HK-2 (cell line): Measurements from ENCODE around the gene HS1BP3.

Experiments used
- DNase-seq: peaks from one replicate; pipeline ENCODE4 v3.0.0-alpha.2; 2018; ENCODE audit not compliant: unreplicated experiment

Gene HS1BP3

GRCh38 chr2:20663196-20664070, 12.5 kb upstream of the HS1BP3 start:
- no peak for DNase-seq

GRCh38 chr2:20662308-20662937, 11.5 kb upstream of the HS1BP3 start:
- DNase-seq = no peak

DNA sequence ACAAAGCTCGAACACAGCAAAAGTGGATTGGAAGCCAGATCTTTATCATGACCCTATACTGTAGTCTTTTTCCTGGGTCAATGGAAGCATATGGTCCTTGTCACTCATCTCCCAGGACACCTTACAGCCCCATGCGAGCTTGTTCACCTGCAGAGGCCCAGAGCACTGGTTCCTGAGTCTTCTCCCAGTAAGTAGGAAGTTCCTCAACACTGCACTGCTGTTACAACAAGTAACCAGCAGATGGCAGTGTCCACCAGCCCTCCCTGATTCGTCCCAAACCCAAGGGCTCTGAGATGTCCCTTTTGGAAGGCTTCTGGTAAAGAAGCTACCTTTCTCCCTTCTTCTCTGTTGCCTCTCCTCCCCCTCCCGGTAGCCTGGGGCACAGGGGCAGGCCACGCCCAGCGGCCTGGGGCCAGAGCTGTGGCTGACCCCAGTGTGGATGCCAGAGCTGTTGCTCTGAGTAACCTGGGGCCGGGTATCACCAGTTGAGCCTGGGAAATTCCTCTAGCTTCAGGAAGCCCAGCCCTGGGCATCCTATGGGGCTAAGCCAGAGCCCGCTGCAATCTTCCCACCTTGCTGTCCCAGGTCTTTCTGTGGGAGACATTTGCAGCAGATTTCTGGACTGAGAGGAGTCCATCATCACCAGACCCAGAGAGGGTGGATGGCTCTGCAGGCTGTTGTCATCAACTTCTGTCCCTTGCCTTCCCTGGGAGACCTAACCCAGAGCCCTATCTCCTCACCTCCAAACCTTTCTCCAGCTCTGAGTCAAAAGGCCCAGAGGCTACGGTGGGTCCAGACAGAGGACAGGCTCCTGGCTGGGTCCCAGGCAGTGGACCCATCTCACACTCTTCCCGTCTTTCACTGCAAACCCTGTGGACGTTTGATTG, 10.8 kb upstream of the HS1BP3 start:
- DNase-seq = peak; percentile 73

DNA sequence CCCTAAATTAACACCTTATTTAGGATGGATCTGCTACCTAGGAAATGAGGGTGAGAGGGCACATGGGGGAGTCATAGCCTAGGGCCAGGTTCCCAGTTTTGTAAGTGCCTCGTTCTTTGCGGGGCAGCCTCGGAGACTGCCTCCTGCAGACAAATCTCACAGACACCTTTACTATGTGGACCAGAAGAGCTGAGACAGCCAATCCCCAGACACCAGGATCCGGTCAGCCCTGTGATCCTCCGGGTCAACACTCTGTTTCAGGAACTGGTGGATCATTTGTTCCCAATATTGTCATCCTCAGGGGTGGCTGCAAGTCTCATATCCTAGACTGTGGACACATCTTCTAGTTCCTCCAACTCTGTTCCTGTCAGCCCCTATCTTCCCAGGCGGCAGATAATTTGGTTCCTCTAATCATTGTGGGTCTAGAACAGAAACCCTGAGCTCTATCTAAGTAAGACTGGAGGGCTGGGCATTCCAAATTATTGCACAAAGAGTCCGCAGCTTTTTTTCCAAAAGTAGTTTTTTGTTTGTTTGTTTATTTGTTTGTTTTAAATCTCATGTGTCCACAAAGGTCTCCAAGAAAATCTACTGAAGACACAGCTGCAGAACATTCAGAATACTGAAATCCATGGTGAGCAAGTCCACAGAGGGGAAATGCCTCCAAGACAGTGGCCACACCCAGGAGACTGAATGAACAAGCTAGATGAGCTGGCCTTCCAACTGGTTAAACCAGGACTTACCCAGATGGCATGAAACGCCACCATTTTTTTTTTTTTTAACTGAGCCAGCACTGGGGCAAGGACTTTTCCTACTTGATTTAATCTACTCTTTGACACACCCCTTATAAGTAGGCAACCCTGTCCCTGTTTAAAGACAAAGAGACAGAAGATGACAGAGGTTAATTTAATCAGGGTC, 9.9 kb upstream of the HS1BP3 start:
- DNase-seq = no peak

- DNase-seq = no peak
Observed at GRCh38 chr2:20657522-20658235, 6.8 kb upstream of the HS1BP3 start.

DNA sequence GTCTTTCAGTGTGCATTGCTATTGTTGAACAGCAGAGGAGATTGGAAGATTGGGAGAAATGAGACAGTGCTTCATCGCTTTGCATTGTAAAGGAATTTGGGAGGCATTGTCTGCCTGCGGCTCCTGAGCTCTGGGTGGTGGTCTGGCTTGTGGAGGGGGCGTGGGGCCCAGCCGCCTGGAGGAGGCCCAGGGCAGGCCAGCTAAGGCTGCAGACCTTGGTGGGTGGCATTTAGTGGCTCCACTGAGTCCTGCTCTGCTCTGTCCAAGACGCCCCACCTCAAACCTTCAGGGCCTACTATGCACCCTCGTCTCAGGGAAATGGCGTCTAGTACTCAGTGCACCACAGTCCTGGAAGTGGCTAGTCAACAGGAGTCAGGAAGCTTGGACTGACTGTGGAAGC, 5.7 kb upstream of the HS1BP3 start:
- no peak for DNase-seq

DNA sequence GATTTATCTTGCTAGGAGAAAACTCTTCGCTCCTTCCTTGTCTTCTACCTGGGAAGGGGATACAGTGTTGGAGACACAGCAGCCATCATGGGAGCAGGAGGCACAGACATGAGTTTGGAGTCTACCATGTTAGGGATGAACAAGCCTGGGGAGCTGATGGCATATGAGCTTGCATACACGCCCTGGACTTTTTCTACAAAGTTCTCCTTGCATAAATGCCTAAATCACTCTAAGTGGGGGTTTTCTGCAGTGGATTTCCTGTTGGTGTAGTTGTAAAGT, 3.6 kb upstream of the HS1BP3 start:
- DNase-seq = no peak

DNA sequence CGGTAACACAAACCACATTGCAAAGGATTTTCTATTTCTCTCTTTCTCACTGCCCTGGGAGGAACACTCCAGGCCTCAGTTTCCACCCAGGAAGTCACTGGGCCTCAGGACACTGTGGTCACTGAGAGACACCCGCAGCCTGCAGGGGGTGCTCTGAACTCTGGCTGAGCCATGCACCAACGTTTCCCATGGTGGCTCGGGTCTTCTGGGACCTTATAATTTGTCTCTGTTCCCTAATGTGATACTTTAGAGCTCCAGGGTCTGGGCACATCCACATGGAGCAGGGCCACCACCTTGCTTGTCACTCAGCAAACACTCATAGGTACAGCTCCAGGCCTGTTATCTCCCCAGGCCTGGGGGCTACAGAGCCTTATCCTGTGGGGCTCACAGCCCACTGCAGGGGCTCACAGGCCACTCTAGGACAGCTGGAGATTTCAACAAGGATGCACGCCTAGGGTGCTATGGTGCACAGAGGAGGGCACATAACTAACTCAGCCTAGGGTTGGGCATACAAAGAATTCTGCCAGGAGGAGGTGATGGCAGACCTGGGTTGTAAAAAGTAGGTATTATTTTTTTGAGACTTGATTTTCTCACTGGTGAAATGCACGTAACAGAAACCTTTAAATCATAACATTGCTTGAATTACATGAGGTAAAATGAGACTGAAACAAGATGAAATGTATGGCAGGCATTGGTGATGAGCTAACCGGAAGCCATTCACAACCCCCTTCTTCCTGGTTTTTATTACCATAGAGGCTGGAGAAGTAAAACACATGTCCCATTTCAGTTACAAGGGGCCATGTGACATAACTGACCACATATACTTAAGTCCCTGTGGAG, 3.0 kb upstream of the HS1BP3 start:
- DNase-seq = no peak

- DNase-seq = no peak
Observed at GRCh38 chr2:20652673-20653575, 2.0 kb upstream of the HS1BP3 start.

DNA sequence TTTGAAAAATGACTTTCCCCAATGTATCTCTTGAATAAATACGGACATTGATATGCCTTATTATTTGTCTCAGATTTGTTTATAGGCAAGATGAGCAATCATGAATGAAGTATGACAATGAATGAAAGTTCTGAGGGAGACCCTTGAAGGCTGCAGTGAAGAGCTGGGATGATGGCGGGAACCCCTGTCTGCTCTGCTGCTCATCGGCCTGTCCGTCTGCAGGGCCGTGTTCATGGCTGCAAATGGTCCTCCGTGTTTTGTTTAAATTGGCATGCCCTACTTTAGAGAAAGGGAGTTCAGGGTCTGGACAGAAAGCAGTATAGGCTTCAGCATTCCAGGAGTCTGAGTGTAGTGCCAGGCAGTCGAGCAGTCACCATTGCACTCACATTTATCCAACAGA, 1.2 kb upstream of the HS1BP3 start:
- no peak for DNase-seq

GRCh38 chr2:20651731-20652099, 817 bp upstream of the HS1BP3 start:
- DNase-seq = no peak

DNA sequence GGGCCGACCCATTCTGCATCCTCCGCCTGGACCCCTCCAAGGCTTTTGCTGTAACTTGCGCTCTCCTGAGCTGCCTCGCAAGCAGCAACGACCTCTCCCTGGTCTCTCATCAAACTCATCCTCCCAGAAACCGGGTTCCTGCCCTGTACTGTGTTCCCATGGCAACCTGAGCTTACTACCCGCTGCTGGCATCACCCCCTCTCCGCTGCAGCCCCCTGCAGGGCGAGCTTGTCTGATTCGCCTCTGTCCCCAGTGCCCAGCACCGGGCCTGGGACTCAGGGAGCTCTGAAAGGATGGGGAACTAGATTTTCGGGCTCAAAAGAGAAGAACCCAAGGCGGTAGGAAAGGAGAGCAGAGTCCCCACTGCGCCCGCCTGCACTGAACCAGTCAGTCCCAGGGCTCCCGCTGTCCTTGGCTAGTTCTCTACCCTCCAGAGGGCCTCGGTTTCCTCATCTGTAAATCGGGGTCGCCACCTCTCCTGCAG, 463 bp downstream of the HS1BP3 start:
- DNase-seq = no peak

DNA sequence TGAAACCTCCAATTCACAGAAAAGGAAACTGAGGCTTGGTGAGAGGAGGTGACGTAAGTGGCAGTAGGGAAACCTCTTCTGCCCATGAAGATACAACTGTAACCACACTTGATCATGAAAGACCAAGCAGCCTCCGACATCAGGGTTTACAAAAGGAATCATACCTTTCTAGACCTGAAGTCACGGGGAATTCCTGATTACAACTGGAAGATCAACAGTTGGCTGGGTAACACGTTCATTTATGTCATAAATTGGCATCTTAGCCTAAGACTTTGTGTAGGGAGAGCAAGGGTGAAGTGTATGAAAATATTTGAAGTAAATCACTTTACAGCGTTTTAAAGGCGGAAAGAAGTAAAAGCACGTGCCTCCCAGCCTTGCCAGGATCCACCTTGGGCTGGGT, 922 bp downstream of the HS1BP3 start:
- no peak for DNase-seq

DNA sequence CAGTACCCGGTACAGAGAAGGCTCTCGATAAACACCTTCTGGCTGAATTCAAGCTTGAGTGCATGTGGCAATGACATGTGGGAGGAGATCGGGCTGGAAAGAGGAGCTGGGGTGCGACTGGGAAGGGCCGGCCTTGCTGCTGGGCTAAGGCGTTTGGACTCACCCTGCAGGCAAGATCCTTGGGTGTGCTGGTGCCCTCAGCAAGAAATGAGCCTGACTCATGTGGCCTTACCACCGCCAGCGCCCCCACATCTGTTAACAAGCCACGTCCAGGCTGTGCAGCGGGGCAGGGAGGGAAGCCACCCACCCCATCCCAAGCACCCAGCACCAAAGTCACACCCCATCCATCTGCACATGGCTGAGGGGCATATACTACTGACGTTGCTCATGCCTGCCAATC, 1.3 kb downstream of the HS1BP3 start:
- no peak for DNase-seq

DNA sequence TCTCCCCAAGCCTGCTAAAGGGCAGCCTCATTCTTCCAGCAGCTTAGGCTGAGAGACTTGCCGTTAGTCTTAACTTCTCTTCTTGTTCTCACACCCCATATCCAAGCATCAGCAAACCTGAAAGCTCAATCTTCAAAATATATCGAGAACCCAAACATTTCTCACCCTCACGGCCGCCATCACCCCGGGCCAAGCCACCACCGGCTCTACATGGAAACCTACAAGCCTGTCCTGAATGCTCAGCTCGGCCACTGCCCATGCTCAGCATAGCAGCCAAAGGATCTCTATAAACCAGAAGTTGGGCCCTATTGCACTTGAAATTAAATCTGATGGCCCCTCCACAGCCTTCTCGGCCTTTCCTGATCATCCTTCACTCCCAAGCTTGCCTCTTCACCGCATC, 2.1 kb downstream of the HS1BP3 start:
- DNase-seq = no peak

GRCh38 chr2:20648206-20648605, 2.7 kb downstream of the HS1BP3 start:
- no peak for DNase-seq

GRCh38 chr2:20647738-20648137, 3.2 kb downstream of the HS1BP3 start:
- no peak for DNase-seq

DNA sequence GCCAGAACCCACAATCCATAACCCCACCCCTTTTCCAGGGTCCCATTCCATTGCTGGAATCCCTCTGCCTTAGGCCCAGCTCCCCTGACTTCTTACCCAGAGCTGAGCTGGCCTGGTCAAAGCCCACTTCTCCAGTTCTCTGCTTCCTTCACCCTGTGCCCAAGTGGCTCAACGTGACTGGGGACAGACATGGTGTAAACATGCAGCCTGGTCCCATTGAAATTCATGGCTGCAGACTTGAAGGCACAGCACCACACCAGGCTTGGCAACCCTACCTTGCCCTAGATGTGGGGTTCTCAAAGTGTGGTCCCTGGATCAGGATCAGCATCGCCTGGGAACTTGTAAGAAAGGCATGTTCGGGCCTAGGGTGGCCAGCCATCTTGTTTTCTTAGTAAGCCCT, 3.7 kb downstream of the HS1BP3 start:
- DNase-seq = no peak

DNA sequence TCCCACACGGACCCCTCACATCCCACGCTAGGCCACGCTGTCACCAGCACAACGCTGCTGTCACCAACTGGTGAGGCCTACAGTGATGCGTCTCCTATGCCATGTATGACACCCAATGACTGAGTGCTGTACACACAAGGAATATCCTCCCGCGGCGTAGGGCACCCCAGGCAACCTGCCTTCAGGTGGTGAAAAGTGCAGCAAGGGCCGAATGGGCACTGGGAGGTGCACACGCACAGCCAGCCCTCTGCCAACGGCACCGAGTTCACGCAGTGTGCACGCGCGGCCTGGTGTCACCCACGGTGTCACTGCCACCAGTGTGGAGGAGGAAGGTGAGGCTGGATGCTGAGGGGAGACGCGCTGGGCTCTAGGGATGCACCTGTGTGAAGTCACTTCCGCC, 4.5 kb downstream of the HS1BP3 start:
- DNase-seq = no peak
